WTC11 (cell line): ENCODE data around the gene TNS2. TPM values are rescaled to one million over a fixed set of nuclear protein-coding genes. Genes with fewer than 3 reads are reported as not detected.

ENCODE experiments used
- AFF4 ChIP-seq: sonication (generic); formaldehyde crosslinking; IDR thresholded peaks from 2 replicates; pipeline ENCODE4 v1.8.1; 2023; ENCODE audit warnings: mild to moderate bottlenecking, missing genetic modification reagents, borderline replicate concordance
- ARID4B ChIP-seq: sonication (generic); formaldehyde crosslinking; IDR thresholded peaks from 2 replicates; pipeline ENCODE4 v1.8.0; 2023; ENCODE audit warnings: missing genetic modification reagents, mild to moderate bottlenecking, borderline replicate concordance
- ATF3 ChIP-seq: sonication (generic); formaldehyde crosslinking; conservative IDR thresholded peaks from 2 replicates; pipeline ENCODE4 v1.8.1; 2022; ENCODE audit warnings: mild to moderate bottlenecking, missing genetic modification reagents
- CTCF ChIP-seq: fragments of 200-600 bp; IDR thresholded peaks from 2 replicates; pipeline ENCODE4 v1.8.0; 2022; ENCODE audit warnings: antibody characterized with exemption
- FOXK1 ChIP-seq: sonication (generic); formaldehyde crosslinking; IDR thresholded peaks from 2 replicates; pipeline ENCODE4 v1.8.0; 2022; ENCODE audit warnings: mild to moderate bottlenecking, moderate library complexity, missing genetic modification reagents
- FOXP4 ChIP-seq: sonication (generic); formaldehyde crosslinking; IDR thresholded peaks from 2 replicates; pipeline ENCODE4 v1.8.0; 2022; ENCODE audit warnings: mild to moderate bottlenecking, missing genetic modification reagents
- GABPB1 ChIP-seq: sonication (generic); formaldehyde crosslinking; IDR thresholded peaks from 2 replicates; pipeline ENCODE4 v1.8.1; 2023; ENCODE audit warnings: mild to moderate bottlenecking, missing genetic modification reagents
- KAT7 ChIP-seq: sonication (generic); formaldehyde crosslinking; IDR thresholded peaks from 2 replicates; pipeline ENCODE4 v1.8.1; 2023; ENCODE audit warnings: missing genetic modification reagents, mild to moderate bottlenecking, borderline replicate concordance
- SOX15 ChIP-seq: fragments of 250-450 bp; sonication (Bioruptor Pico); IDR thresholded peaks from 2 replicates; pipeline ENCODE4 v1.9.0; 2021; ENCODE audit warnings: mild to moderate bottlenecking
- STAT6 ChIP-seq: sonication (generic); formaldehyde crosslinking; conservative IDR thresholded peaks from 2 replicates; pipeline ENCODE4 v1.8.1; 2023; ENCODE audit warnings: mild to moderate bottlenecking, low read depth, missing genetic modification reagents, moderate library complexity
- TEAD1 ChIP-seq: sonication (generic); formaldehyde crosslinking; IDR thresholded peaks from 2 replicates; pipeline ENCODE4 v1.8.0; 2022; ENCODE audit warnings: mild to moderate bottlenecking, missing genetic modification reagents
- ZBTB43 ChIP-seq: sonication (generic); formaldehyde crosslinking; IDR thresholded peaks from 2 replicates; pipeline ENCODE4 v1.8.1; 2023; ENCODE audit warnings: mild to moderate bottlenecking, missing genetic modification reagents
- ZNF423 ChIP-seq: fragments of 250-450 bp; sonication (Bioruptor Pico); IDR thresholded peaks from 2 replicates; pipeline ENCODE4 v2.1.2; 2022; ENCODE audit warnings: mild to moderate bottlenecking, moderate library complexity
- ZNF532 ChIP-seq: fragments of 250-450 bp; sonication (Bioruptor Pico); IDR thresholded peaks from 2 replicates; pipeline ENCODE4 v1.9.0; 2021; ENCODE audit warnings: mild to moderate bottlenecking, borderline replicate concordance
- ZNF671 ChIP-seq: fragments of 250-450 bp; sonication (Bioruptor Pico); IDR thresholded peaks from 2 replicates; pipeline ENCODE4 v1.8.0; 2021; ENCODE audit warnings: mild to moderate bottlenecking
- total RNA-seq: library from RNA; stranded (reverse); gene quantifications from 3 replicates; pipeline ENCODE4 v1.2.3, GENCODE V29; 2021

The TNS2 gene
- total RNA-seq, 1 experiment from 2014 or later: 7.7 TPM

- TF ChIP-seq ZBTB43 (CRISPR knock-in tag): 0 out of 2 replicates have a peak, but pooled peaks have one; percentile 65
- no peak for TF ChIP-seq AFF4 (CRISPR knock-in tag)
- TF ChIP-seq ZNF671 (CRISPR knock-in tag): no peak
- 0 out of 2 replicates have a peak, but pooled peaks have one; percentile 17 for TF ChIP-seq ARID4B (CRISPR knock-in tag)
- TF ChIP-seq KAT7 (CRISPR knock-in tag): peak; percentile 21; the same call in 1 of the 2 replicates
- no peak; the same call in 1 of the 2 replicates for TF ChIP-seq FOXP4 (CRISPR knock-in tag)
- peak; percentile 57; the same call in 1 of the 2 replicates for TF ChIP-seq ZNF532 (CRISPR knock-in tag)
- TF ChIP-seq GABPB1: peak; percentile 76; the same call in 1 of the 2 replicates
- TF ChIP-seq ATF3 (CRISPR knock-in tag): 0 out of 2 replicates have a peak, but pooled peaks have one; percentile 24
- TF ChIP-seq STAT6 (CRISPR knock-in tag): no peak
- no peak for TF ChIP-seq ZNF423 (CRISPR knock-in tag)
- TF ChIP-seq FOXK1: peak; percentile 91
- TF ChIP-seq CTCF: no peak
- no peak for TF ChIP-seq SOX15 (CRISPR knock-in tag)
- TF ChIP-seq TEAD1 (CRISPR knock-in tag): peak; percentile 71; the same call in 1 of the 2 replicates
These were observed 43.7 kb upstream of the TNS2 start, which contains the start of gene EIF4B (continued) for GRCh38 chr12:53005986-53006809.
